GM18502 (cell line): ENCODE data around the gene HRH2.
"Not testable (repeated sequence)": the region's sequence is repeated elsewhere in the genome, so short reads cannot be mapped to it uniquely, and the experiment has no call there.

Experiments
- ATAC-seq: cut with Tn5 transposase; IDR thresholded peaks from one replicate; pipeline ENCODE4 v1.9.1; 2021; ENCODE audit warnings: mild to moderate bottlenecking; ENCODE audit not compliant: unreplicated experiment, poor library complexity

Gene HRH2

DNA sequence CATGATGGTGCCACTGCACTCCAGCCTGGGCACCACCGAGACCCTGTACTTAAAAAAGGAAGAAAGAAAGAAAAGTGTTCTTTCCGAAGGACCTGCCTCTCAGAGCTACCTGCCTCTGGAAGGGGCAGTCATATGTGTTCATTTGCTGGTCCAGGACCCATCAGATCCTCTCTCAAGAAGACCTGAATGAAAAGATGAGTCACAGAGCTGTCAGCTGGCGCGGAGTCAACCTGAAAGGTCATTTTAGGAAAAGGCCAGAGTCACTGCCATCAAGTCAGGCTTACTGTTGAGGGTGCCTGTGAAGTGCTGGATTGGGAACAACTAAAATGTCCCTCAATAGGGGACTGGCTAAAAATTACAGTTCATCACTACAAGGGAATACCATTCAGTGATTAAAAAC lies 14.9 kb upstream of the HRH2 start:
- ATAC-seq: no peak

DNA sequence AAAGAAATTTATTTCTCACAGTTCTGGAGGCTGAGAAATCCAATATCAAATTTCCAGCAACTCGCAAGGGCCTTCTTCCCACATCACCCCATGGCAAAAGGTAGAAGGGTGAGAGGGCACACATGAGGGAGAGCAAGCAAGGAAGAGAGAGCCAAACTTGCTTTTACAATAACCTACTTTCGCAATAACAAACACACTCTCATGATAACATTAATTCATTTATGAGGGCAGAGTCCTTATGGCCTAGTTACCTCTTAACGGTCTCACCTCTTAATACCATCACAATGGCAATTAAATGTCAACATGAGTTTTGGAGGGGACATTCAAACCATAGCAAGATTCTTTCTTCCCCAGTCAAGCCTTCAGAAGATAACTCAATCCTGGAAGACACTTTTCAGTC lies 11.6 kb upstream of the HRH2 start:
- ATAC-seq: no peak

DNA sequence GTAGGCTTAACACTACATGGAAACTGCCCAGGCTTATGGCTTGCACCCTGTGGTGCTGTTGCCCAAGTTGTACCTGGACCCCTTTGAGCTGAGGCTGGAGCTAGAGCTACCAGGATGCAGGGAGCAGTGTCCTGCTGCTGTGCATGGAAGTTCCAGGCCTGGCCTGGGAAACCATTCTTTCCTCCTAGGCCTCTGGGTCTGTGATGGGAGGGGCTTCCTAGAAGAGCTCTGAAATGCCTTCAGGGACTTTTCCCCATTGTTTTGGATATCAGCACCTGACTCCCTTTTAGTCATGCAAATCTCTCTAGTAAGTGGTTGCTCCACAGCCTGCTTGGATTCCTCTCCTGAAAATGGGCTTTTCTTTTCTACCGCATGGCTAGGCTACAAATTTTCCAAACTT lies 7.9 kb upstream of the HRH2 start:
- ATAC-seq: no peak

DNA sequence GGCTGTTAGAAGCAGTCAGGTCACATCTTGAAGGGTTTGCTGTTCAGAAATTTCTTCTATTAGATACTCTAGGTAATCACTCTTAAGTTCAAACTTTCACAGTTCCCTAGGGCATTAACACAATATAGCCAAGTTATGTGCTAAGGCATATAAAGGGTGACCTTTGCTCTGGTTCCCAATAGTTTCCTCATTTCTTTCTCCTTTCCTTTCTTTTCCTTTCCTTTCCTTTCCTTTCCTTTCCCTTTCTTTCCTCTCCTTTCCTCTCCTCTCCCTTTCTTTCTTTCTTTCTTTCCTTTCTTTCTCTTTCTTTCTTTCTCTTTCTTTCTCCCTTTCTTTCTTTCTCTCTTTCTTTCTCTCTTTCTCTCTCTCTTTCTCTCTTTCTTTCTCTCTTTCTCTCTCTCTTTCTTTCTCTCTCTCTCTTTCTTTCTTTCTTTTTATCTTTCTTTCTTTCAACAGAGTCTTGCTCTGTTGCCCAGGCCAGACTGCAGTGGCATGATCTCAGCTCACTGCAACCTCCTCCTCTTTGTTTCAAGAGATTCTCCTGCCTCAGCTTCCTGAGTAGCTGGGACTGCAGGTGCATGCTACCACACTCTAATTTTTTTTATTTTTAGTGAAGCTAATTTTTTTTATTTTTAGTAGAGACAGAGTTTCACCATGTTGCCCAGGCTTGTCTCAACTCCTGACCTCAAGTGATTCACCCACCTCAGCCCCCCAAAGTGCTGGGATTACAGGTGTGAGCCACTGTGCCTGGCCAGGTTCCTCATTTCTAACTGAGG lies 7.3 kb upstream of the HRH2 start:
- not testable (repeated sequence) for ATAC-seq

DNA sequence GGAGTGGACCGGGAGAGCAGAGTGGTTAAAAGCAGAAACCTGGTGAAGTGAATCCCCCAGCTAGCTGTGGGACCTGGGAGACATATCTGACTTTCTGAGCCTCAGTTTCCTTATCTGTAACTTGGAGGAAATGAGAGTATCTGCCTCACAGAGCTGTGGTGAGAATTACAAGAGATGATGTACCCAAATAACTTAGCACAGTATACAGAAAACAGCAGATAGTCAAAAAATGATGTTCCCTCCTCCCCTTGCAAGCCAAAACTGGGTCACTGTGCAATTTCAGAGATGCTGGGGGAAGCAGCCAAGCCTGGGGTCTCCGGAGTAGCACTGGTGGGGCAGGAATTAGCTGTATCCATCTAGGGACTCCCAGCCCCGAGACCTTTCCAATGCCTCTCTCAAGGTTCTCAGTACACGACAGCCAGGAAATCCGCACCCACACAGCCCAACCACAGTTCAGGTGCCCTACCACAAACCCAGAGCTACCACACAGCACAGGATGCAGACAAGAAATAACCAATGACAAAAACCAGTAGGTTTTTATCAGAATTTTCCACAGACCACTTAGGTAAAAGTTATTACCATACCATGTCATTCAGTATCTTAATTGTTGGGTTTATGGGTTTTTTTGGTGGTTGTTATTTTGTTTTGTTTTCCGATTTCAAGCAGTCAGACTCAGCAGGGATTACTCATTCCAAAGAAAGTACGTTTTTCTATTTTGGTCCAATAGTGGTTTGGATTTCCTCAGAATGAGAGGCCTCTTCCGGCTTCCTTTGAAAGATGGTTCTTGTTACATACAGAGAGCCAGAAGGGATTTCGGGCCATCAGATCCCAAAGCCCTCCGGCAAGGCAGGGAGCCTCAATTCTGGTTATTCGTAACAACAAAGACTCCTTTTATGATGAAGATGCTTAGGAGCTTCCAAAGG lies 4.9 kb upstream of the HRH2 start:
- peak; percentile 75 for ATAC-seq

DNA sequence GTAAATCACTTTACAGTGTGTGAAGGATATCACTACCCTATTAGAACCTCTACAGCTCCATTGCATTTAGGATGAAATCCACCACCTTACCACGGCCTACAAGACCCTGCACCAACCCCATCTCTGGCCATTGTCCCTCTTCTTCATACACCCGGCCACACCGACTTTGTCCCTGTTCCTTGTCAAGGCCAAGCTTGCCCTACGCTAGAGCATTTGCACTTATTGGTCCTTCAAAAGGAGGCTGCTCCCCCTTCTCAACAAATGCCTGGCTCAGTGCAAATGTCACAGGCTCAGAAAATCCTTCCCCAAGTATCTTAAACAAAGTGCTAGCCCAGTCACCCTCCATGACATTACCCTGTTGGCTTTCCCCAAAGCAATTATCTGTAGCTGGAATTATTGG lies 4.1 kb upstream of the HRH2 start:
- no peak for ATAC-seq

DNA sequence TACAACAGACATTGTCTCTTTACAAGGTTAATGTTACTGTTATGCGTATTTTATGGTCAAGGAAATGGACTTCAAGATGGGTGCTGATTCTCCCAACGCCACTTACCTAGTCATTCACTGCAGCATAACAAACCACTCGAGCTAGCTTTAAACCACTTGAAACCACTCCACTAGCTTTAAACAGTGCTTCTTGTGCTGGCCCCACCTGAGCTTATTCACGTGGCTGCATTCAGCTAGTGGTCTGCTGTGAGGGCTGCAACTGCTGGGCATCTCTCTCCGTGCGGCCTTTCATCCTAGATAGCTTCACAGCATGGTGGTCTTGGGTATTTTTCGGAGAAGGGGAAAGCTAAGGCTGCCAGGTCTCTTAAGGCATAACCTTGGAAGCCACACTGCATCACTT lies 3.5 kb upstream of the HRH2 start:
- no peak for ATAC-seq

DNA sequence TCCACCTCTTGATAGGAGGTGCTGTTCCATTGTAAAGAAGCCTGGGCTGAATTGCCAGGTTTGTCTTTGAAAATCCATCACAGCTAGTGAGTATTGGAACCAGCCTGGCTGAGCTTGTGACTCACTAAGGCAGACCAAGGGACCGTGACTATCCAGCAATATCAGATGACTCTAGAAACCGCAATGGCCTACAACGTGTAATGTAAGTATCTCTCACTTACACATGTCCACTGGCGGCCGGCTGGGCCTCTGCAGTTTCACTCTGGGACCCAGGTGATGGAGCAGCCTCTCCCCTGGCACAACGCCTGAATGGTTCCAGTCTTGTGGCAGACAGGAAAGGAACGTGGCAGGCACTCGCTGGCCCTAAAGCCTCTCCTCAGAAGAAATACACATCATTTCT lies 3.1 kb upstream of the HRH2 start:
- ATAC-seq: no peak

DNA sequence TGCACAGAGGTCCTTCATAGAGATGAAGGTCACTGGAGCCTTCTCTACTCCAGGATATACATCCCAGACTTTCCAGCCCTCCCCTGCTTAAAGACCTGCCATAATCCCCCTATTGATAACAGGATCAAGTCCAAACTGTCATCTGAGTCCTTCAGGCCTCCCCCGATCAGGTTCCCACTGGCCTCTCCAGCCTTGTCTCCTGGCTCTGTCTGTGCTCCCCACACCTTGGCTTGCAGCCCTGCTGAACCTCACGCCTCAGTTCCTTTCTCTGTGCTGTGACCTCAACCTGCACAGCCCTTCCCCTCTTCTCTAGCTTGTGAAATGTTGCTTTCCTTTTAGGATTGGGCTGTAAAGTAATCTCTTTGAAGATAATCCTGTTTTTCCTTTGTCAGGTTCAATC lies 2.5 kb upstream of the HRH2 start:
- ATAC-seq: no peak

DNA sequence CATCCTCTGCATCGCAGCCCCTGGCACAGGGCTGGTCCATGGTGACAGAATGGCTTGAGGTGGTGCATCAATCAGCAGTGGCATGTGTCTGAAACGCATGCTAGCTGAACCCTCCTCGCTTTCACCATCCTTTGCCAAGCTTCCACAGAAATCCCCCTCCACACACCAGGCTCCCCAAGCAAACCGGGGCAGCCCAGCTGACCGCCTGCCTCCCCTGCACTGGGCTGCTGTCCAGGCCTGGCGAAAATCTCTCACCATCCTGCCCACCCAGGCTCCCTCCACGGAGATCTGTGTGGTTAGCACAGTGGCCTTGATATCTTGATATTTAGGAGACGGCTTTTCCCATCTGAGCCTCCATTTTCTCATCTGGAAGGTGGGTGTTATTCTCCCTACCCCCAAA lies 905 bp upstream of the HRH2 start:
- no peak for ATAC-seq

DNA sequence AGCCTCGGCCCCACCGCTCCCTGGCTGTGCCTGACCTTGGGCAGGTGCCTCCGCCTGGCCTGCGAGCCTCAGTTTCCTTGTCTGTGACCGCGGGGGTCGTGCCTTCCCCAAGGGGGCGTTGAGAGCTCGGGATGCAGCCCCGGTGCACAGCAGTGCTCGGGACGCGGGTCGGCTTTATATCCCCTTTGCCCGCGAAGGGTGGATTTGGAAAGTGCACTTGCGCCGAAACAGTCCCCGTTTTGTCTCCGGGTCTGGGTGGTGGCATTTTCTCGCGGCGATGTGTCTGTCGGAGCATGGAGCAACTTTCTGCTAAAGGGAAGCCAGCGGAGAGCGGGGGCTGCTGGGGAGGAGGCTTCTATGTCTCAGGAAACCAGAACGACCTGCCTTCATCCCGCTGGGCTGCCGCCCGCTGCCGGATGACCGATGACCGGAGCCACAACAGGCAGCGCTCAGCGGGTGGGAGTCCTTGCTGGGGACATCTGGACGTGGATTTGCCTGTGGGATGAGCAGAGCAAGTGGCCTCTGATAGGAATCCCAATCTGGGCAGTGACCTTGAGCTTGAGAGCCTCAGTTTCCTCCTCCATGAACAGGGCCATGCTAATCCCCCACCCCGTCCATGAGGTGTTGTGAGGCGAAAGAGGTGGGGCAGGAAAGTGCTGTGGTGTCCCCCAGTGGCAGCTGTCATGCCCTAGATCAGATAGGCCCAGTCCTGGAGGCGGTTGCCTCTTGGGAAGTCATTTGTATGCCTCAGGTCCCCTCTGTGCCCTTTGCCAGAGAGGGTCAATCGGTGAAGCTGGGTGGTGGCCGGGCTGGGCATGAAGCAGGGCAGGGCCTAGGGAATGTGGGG lies 651 bp downstream of the HRH2 start:
- ATAC-seq: peak; percentile 23

DNA sequence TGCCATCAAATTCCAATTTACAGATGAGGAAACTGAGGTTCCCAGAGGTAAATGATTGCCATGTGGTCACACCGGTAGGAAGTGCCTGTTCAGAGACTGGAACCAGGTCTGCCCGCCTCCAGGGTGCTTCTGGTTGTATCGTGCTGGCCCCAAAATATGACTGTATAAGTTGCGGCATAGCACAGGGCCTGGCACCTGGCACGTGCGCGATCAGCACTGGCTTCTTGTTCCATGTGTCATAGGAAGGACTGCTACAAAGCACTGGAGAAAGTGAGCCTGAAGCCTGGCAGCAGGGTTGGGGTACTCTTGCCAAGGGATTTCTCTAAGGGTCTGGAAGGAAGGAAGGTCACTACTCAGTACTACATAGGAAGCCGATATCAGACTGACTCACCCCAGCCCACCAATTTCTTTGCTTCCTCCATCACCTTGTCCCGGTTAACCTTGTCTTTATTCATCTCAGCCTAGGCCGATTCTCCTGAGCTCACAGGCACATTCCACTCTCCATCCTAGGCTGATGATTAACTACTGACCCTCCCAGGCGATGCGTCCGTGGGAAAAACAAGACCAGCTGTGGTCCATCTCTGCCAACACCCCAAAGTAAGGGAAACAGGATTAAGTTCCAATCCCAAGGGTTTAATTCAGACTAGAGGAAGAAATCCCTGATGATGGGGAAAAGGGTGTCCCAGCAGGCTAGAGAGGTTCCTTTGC lies 1.8 kb downstream of the HRH2 start:
- ATAC-seq: no peak

DNA sequence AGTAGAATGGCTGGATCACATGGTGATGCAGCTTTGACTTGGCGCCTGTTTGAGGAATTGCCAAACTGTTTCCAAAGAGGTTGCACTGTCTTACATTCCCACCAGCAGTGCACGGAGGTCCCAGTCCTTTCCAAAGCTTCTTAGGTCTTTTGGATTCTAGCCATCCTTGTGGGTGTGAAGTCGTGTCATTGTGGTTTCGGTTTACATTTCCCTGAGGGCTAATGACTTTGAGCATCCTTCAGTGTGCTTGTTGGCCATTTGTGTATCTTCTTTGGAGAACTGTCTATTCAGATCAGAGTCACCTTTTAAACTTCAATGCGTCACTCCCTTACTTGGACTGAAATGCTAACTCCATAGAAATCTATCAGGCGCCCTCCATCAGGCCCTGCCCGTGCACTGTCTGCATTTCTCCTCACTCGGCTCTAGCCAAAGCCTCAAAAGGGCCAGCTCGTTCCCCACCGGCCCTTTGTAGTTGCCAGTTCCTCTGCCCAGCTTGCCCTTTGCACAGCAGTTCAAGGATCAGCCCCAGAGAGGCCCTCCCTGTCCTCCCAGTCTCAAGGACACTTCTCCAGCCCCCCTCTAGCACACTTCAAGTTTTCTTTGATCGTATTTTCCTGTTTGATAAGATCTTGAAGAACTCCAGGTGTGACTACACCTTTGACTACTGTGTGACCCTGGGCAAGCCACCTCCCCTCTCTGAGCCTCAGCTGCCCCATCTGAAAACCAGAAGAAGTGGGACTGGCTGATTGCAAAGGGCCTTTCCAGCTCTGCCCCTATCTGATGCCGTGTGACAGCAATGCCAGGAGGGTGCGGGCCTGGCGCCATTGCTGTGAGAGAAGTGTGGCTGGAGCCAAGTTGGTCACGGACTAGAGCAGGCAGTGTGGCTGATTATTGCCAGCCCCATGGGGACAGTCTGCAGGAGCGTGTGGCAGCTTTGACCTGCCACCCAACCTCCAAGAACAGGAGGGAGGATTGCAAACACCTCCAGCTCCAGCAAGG lies 5.6 kb downstream of the HRH2 start:
- no peak for ATAC-seq

DNA sequence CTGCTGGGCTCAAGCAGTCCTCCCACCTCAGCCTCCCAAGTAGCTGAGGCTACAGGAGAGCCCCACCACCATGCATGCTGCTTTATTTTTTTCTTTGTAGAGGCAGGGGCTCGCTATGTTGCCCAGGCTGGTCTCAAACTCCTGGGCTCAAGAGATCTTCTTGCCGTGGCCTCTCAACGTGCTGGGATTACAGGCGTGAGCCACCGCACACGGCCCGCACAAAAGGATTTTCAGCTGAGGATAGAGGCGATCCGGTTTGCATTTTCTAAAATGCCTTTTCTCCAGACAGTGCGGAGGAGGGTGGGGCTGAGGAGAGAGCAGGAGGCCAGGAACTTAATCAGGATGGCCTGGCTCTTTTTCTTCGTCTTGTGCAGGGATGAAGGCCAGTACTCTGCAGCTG lies 6.9 kb downstream of the HRH2 start:
- no peak for ATAC-seq

DNA sequence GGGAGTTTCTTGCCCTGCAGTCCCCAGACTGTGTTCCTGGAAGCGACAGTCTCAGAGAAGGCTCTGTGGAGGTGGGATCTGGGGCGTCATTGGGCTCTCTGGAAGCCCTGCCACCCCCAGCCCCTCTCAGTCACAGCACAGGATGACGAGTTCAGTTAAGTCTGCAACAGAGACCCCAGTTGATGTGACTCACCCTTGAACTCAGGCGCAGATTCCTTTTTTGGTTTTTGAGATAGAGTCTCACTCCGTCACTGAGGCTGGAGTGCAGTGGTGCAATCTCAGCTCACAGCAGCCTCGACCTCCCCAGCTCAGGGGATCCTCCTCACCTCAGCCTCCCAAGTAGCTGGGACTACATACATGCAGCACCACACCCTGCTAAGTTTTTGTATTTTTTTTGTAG lies 8.3 kb downstream of the HRH2 start:
- ATAC-seq: no peak

DNA sequence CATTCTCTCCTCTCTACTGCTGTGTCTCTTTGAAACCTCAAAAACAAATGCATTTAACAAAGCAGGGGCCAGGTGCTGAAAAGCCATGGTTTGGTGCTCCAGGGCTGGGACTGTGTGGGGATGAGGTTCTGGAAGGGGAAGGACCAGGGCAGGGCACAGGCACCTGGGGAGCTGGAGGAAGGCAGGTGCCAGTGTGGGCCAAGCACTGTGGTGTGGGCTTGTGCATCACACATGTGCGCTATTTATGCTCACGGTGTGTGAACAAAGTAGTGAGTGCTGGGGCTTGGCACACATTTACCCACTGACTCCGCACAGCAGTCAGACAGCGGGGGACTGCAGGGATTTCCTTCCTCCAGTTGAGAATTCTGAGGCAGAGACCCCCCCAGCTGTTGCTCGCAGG lies 10.1 kb downstream of the HRH2 start:
- ATAC-seq: no peak

DNA sequence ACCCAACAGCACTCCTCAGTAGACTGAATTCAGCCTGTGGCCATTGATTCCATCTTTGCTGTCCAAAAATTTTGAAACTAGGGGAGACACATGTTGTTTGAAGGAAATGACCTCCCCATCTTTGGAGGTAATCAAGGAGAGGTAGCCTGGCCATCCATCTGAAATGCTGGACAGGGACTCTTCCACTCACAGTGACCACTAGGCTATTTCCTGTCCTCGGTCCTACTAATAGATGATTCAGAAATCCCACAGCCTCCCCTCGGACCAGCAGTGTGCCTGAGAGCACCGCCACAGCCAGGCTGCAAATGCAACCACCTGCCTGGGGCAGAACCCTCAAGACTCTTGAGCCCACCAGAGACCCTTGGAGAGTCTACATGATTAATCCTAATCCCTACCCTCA lies 12.5 kb downstream of the HRH2 start:
- no peak for ATAC-seq

DNA sequence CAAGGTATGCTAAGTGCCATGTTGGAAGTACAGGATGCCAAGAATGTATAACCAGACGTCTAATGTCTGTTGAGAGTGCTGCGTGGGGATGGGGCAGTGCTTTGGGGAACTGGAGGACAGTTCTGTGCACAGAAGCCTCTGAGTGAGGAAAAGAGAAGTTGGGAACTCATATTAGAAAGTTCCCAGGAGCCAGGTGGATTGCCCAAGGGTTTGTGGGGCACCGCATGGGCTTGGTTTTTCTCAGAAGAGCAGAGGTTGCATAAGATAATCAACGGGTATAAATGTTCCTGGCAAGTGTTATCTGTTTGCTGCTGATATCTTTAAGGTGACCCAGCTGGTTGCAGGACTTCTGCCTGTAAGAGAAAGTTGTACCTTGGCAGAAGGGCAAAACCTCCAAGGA lies 13.1 kb downstream of the HRH2 start:
- ATAC-seq: no peak
